Inferior parietal cortex (tissue), 1 donor: ENCODE results near the gene RGSL1.

Source experiments
- DNase-seq: peaks from one replicate; pipeline ENCODE4 v3.0.0-alpha.2; 2016; ENCODE audit errors: extremely low spot score

RGSL1 gene

DNA sequence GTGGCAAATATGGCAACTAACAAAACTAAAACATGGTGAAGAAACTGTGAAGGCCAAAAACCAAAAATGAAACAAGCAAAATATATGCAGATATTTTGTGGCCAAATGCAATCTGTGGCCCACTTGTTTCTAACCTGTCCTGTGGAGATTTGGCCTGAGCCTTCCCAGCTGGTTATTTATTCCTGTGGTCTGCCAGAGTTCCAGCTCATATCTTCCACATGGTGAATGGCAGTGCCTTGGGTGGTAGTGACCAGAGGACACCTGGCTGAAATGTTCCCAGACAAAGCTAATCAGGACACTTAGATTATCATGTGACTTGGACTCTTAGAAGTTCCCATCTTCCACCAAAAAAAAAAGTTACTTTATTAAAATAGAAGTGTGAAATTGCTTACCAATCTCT lies 99.4 kb downstream of the RGSL1 start:
- DNase-seq, result no peak

DNA sequence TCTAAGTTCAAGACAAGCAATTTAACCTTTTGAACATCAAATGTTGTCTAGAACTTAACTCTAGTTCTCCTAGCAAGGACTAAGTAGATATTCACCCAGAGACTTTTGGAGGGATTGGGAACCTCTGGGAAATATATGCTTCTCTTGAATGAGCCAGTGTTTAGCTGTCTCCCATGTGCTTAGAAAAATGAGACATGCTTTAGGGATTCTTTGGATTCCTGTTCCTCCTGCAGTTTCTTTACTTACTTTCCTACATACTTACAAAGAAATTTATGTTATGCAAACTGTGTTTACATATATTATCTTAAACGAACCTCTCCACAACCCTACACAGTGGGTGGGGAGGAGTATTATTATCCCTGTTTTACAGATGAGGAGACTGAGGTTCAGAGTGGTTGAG lies 99.9 kb downstream of the RGSL1 start:
- DNase-seq, result no peak

DNA sequence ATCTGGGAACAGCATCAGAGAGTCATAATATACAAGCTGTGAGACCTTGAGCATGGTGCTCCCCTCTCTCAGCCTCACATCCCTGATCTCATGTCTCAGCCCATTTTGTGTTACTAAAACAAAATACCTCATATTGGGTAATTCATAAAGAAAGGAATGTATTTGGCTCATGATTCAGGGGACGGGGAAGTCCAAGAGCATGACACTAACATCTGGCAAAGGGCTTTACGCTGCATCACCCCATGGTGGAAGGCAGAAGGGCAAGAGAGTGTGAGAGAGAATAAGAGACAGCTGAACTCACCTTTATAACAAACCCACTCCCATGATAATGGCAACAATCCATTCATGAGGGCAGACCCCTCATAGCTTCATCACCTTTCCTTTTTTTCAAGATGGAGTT lies 102.6 kb downstream of the RGSL1 start:
- DNase-seq, result no peak

DNA sequence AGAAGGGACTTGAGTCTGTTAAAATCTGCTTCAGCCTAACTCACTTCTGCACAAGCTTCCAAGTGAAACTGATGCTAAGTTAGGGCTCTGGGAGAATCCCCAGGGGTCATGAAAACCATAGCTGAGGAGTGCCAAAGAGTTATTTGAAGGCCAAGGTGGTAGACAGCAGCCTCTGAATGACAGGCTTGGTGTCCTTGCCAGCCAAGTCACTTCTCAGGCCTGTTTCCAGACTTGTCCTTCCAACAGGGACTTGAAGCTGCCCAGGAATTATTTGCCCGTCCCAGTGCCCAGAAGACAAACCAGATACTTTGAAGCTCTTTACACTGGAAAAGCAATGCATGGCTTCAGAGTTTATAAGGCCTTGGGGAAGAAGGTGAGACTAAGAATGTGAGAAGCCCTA lies 105.5 kb downstream of the RGSL1 start:
- DNase-seq, result no peak

DNA sequence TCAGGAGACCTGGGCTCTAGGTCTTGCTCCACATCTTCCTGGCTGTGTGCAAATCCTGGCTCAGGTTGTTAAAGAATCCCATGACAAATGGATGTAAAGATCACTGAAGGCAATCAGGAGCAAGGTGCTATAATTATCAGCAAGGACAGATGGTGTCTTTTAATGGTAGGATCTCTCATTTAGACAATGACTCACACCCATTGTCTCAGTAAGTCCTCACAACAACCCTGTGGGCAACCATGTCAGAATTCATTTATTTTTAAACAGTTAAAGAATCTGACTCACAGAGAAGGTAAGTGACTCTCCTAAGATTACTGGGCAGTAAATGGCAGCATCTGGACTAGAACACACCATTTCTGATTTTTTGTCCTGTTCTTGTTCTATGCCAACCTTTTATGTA lies 106.3 kb downstream of the RGSL1 start:
- DNase-seq, result no peak

DNA sequence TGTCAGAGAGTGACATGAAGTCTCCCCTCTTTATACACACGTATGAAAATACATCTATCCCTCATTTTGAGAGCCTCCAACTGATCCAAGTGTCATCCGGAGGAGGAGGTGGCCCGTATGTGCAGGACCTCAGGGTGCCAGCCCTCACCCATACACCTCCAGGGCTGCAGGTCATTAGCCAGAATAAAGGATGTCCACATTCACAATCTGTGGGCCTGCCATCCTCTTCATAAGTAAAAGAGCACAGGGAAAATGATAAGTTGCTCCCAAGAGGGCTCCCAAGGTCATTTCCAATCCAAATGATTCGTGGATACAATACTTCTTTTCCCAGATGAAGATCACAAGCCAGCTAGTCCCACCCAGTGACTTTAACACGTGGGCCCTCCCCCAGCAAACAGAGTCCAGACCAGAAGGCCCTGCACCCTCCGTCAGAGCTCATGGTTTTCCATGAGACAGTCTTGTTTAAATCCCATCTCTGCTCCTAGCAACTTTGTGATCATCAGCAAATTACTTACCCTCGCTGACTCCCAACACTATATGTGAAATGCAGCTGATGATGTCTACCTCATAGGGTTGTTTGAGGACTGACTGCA lies 110.5 kb downstream of the RGSL1 start:
- no peak for DNase-seq

DNA sequence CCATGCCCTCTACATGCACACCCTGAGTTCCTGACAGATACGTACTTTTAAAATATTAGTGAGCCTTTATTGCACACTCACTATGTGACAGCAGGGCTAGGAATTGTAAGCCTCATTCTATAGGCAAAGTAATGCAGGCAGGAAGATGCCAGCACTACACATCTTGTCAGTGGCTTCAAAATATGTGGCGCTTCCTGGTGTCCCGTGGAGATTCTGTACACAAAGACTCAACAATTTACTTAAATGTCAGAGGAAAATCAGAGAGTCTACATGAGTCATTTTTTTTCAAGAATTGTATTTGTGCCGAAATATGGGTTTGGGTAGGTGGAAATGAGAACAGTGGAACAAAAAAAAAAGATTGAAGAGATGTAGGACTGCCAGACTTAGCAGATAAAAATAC lies 111.5 kb downstream of the RGSL1 start:
- no peak for DNase-seq

DNA sequence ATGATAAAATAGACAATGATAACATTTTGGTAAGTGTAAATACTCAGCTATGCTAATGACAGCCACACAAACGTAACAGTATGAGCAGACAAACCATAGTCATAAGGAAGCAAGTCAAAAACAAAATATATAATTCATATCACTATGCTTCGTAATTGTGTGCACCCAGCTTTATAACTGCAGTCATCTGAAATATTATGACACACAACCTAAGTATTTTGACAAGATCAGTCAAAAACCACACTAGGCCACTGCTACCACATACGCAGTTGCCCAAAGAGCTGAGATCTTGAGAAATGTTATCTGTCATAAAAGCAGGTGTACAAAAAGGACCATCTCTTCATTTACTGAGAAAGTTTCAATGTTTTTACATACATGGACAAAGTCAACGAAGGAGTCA lies 113.1 kb downstream of the RGSL1 start:
- no peak for DNase-seq

DNA sequence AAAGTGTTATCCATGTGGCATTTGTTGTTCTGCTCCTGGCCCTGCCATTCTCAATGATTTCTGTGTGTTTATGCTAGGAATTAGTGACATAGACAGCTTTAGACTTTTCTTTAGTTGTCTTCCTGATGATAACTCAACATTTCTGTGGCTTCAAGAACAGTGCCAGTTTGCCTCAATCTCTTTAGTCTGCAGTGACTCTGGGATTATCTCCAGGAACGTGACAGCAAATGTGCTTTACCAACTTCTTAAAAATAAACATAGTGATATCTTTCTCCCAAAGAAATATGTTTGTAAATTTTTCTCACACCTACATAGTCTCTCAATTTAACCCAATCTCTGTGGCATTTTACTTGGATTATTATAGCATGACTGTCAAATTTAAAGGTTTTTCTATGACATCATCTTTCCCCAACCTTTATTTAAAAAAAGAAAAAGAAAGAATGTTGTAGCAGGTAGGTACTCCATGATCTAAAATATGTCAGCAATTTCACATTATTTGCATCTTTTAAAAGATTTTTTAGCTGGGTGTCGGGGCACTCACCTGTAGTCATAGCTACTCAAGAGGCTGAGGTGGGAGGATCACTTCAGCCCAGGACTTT lies 114.6 kb downstream of the RGSL1 start:
- no peak for DNase-seq

DNA sequence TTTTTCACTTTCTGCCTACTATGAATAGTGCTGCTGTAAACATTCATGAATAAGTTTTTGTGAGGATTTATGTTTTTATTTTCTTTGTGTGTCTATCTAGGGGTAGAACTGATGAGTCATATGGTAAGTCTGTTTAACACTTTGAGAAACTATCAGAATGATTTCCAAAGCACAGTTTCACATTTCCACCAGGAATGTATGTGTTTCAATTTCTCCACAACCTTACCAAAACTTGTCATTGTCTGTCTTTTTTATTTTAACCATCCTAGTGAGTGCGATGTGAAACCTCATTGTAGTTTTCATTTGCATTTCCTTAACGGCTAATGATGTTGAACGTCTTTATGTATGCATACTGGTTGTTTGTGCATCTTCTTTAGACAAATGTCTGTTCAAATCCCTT lies 115.6 kb downstream of the RGSL1 start:
- DNase-seq, result no peak

DNA sequence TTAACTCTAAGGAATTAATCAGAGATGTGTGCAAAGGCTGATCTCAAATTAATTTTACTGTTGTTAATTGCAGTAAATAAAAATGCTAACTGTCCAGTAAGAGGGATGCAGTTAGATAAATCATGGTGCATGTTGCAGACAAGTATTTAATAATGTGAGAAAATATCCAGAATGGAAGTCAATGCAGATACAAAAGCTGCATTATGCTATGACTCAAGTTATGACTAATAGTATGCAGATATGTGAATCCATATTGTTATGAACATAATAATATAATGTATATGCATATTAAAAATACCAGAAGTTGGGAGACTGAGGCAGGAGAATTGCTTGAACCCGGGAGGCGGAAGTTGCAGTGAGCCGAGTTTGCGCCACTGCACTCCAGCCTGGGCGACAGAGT lies 117.7 kb downstream of the RGSL1 start:
- DNase-seq, result no peak

DNA sequence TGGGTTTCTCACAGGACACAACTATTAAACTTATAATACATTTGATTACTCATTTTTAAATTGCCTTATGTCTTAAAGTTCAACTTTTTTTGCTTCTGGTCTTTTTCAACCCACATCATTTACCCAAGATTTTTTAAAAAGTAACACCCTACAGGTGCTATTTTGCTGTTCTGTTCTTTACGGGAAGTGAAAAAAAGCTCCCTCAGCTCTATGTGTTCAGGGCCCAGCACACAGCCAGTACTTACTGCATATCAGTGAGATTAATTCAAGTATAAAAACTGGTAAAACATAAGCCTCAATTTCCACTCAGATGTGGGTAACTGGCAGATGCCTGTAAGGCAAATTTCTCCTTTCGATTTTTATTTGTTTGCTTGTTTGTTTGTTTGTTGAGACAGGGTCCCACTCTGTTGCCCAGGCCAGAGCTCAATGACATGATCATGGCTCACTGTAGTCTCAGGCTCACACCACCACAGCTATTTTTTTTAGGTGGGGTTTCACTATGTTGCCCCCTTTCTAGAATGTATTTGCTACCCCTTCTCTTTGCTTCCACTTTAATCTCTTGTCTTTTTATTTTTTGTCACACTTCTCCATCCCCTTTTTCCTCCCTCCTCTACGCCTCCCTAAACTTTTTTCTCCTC lies 118.8 kb downstream of the RGSL1 start:
- no peak for DNase-seq

DNA sequence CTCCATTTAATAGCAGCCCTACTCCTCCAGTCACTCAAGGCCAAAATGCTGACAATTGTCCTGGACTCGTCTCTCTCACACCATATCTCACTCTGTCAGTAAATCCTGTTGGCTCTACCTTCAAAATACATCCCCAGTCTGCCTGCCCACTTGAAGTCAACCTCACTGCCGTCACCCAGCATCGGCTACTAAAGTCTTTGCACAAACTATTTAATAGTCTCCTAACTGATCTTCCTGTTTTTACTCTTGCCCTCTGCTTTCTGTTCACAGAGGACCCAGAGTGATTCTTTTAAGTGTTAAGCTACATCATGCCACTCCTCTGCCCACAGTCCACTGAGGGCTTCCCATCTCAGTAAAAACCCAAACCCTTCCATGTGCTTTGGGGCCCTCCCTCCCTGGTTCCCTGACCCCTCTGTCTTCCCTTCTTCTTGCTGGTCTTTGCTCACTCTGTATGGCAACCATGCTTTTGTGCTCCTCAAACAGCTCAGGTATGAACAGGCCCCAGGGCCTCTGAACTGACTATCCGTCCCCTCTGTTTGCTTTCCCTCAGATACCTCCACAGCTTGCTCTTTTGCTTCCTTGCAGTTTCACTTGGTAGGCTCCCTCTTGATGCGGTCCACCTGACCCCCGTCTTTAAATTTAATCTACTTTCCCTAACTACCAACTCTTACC lies 120.1 kb downstream of the RGSL1 start:
- DNase-seq, result no peak

DNA sequence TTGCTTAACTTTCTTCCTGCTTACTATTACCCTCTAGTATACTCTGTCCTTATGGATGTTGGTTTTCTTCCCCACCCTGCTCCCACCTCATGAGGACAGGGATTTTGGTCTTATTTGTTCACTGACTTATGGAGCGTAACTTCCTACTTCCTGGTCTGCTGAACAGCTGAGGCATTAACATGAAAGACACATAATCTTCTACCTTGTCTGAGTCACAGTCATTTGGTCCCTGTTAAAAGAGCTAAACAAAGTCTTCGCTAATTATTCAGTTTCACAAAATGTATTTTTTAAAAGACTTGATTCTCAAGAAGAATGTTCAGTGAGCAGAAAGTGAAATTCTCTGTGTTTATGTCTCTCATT lies 120.6 kb downstream of the RGSL1 start:
- no peak for DNase-seq

DNA sequence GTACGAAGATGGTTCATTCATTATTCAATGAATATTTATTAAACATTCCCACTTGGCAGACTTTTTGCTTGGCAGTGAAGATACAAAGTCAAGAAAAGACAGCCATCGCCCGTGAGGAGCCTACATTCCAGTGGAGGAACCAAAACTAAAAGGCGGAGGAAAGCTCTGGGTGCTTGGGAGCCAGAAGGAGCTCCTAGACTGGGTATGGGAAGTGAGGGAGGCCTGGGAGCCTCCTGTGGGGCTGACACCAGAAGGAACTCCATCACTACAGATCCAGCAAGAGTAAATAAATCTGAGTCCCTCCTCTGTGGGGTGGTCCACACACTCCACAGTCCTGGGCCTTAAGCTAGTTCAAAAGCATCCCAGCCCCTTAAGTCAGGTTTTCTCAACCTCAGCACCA lies 124.2 kb downstream of the RGSL1 start:
- no peak for DNase-seq

DNA sequence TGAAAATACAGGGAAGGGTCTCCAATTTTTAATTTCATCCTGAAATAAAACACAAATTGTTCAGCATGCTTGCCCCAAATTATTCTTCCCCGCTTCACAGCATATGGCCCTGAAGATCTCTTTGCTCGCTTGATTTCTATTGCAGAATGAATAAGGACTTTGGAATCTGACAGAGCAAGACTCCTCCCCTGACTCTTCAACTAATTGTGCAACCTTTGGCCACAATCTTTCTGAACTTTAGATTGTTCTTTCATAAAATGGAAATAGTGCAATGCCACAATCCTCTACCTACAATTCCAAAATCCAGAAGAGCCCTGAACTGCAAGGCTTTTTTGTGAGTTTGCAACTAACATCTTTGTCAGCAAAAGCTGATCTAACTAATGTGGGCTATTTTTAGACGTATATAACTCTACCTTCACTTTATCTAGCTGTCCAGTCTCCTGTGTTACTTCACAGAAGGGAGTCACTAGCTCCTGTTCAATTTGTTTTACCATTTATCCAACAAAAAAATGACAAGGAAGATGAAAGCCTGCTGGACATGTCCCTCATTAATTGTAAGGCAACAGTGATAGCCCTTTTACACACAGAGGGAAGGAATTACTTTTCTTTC lies 125.7 kb downstream of the RGSL1 start:
- DNase-seq, result no peak

DNA sequence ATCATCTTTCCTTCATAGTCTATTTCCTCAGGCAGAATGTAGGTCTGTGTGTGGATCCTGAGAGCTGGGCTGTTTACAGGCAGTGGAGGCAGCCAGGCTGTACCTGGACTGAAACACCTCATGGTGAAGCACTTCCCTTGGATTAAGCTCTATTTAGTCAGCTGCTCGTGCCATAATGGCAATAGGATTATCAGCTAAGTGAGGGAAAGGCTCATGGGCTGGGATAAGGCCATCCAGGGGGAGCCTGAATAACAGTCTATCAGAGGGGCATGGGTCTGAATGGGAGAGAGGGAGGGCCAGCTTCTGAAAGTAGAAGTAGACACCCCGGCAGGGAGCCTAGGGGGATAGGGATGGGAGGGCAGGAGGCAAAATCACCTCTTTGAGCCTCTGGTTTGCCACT lies 130.8 kb downstream of the RGSL1 start:
- no peak for DNase-seq

DNA sequence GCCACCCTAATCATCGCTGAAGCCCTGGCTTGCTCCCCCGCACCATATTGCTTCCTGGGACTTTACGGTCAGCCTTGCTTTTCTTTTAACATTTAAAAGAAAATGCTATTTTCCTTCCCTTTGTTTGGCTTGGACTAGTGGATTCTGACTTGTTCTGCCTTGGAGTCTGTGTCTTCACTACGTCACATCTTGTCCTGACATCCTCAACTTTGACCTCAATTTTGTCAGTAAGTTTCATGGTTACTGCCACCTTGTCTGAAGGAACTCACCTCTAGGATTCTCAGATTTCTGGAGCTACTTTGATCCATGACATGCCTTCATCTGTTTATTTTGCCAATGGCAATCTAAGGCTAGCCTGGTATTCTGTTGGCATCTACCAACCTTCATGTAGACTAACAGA lies 134.8 kb downstream of the RGSL1 start:
- DNase-seq, result no peak

DNA sequence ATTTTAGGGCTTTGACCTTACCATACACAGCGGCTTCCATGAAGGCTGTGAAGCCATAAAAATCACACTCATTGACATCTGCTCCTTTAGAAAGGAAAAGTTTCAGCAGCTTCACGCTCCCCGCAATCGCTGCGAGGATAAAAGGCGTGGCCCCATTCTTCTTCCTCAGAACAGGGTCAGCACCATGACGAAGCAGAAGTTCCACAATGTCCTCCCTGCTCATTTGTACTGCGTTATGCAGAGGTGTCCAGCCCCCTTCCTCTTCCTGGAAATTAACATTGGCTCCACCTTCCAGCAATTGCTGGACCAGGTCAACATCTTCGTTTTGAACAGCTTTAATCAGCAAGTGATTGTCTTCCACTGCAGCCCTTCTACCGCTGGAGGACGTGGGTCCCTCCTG lies 136.4 kb downstream of the RGSL1 start:
- DNase-seq, result no peak

DNA sequence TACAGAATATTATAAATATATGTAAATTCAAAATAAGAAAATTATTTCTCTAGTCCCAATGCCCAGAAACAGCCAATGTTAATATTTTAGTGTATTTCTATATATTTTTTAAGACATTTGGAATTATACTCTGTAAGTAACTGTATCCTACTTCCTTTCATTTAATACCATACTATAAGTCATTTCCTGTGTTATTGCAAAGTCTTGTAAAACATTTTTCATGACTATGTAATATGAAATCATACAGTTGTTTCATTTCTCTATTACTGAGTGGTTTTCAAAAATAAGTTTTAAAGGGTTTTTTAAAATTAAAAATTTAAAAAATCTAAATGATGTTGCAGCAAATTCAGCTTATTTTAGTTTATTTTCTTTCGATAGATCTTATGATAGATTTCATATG lies 137.1 kb downstream of the RGSL1 start:
- DNase-seq, result no peak

DNA sequence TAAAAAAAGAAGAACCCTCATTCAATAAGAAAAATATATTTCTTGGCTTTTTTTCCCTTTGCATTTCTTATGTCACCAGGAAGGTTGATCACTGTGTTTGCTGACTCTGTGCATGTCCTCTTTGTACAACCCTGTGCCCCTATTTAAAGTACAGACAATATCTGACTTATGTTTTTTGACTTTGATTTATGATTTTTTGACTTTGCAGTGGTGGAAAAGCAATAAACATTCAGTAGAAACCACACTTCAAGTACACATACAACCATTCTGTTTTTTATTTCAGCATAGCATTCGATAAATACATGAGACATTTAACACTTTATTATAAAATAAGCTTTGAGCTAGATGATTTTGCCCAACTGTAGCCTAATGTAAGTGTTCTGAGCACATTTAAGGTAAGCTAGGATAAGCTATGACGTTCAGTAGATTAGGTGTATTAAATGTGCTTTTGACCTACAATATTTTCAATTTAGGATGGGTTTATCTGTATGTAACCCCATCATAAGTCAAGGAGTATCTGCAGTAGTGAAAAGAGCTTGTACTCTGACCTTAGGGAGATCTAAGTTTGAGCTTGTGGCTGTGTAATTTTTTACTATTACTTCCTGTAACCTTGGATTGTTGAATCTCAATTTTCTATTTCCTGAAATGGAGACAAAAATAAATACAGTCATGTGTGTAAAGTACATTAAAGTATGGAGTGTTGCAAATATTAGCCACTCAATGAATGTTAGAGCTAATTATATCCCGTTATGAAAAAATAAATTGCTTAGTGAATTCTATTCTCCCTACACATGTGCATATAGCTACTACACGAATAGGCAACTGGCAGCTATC lies 137.9 kb downstream of the RGSL1 start:
- DNase-seq, result no peak
